HG02973 (cell line): ENCODE measurements around the gene CHD9NB.

Experiments used
- ATAC-seq: cut with Tn5 transposase; IDR thresholded peaks from one replicate; pipeline ENCODE4 v1.9.1; 2021; ENCODE audit warnings: moderate library complexity; ENCODE audit not compliant: unreplicated experiment

Gene CHD9NB

DNA sequence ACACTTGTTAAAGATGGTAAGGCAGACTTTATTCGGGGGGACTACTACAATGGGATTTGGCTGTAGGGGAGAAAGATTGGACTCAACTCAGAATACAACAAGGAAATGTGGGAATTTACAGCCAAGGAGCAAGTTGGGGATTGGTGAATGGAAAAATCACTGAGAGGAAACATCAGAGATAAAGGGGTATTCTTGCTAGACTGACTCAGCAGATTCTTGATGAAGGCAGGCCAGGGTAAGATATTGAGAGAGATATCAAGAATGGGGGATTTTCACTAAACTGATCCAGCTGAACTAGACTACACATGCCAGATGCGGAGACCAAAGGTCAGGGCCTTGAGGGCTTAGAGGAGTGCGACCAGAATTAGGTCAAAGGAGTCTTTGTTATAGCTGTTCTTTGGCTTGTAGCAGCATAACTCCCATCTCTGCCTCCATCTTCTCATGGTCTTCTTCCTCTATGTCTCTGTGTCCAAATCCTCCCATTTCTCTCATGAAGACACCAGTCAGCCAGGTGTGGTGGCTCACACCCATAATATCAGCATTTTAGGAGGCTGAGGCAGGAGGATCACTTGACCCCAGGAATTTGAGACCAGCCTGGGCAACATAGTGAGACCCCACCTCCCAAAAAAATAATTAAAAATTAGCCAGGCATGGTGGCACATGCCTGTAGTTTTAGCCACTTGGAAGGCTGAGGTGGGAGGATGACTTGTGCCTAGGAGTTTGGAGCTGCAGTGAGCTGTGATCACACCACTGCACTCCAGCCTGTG, 17.3 kb downstream of the CHD9NB start:
- no peak for ATAC-seq

- no peak for ATAC-seq
These were observed 18.4 kb downstream of the CHD9NB start for GRCh38 chr16:53034306-53034705.

DNA sequence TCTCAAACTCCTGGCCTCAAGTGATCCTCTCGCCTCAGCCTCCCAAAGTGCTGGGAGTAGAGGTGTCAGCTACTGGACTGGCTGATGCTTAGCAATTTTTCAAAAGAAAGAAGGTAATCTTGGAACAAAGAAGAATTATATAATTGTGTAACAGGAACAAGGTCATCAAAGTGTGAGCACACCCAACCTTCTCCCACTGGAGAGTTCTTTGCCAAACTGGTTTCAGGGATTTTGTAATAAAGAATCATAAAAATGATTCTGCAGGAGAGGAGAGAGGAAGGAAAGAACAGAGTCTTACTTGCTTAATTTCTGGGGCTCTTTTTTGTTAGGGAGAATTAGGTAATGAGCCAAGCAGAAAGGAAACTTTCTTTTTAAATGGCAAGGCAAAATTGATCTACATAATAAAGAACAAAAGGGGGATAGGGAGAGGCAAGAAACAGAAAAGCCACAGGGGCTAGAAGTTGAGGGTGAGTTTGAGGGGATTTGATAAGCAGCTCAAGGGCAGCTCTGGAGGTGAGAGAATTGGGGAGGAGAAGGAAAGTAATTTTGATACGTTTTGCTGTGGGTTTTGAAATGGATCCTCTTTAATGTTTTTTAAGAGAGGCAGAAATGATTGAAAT, 21.3 kb downstream of the CHD9NB start:
- ATAC-seq, result no peak

DNA sequence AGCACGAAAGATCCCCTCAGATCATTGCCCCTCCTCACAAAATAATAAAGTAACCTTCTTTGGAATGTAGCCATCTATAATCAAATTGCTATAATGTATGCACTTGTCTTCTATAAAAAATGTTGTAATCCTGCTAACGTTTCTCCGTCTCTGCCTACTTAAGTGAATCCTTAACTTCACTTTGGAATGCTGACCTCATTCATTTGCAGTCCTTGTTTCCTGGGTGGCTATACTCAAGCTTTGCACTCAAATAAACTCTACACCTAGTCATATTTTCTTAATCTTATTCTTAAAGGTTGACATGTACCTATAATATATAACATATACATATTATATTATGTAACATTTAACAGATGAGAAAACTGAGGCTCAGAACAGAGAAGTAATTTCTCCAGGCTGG, 22.7 kb downstream of the CHD9NB start:
- no peak for ATAC-seq

DNA sequence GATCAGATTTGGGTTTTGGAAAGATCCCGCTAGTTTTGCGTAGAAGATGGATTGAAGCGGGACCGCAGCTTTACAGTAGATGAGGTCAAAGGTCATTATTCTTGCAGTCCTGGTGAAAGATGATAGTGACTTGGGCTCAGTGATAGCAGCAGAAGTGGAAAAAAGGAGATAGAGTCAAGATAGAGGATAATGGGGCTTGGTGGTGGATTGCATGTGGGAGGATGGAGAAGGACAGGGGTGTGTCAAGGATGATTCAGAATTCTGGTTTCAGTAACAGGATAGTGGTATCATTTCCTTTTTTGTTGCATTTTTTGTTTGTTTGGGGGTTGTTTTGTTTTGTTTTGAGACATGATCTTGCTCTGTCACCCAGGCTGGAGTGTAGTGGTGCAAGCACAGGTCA, 28.7 kb downstream of the CHD9NB start:
- ATAC-seq, result peak; percentile 77

- no peak for ATAC-seq
These were observed 30.3 kb downstream of the CHD9NB start for GRCh38 chr16:53022374-53022773.

GRCh38 chr16:53018834-53019416, 33.8 kb downstream of the CHD9NB start:
- ATAC-seq, result no peak

DNA sequence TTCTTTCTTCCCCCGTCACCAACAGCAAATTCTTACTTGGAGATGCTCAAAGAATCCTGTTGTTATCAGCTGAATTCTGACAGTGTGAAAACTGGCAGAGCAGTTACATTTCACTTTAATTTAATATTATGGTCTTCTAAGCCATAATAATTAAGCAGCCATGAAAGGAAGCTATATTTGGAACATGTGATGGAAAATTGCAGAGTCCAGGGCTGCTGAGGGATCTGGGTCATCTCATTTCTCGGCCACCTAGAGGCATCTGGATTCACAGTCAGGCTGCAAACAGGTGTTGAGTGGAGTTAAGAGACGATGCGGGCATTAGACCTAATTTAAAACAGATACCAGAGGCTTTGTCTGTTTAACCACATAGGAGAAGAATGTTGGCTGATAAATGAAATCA, 38.4 kb downstream of the CHD9NB start:
- ATAC-seq, result no peak

DNA sequence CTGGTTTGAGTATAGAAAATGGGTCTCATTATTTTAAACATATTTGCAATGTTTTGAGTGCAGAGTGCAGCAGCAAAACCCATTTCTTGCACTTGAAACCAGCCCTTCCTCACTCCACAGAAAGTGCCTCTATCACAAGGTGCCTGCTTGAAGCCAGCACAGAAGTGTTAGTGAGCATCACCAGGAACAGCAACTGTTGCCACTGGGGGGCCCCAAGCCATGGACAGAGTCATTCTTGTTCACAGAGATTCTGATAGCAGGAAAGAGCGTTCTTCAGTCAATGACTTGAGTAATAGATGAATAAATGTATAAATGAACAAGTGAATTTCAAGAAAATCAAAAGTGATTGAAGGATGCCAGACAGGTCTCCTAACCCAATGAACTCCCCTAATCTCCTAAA, 45.6 kb downstream of the CHD9NB start:
- ATAC-seq, result no peak

DNA sequence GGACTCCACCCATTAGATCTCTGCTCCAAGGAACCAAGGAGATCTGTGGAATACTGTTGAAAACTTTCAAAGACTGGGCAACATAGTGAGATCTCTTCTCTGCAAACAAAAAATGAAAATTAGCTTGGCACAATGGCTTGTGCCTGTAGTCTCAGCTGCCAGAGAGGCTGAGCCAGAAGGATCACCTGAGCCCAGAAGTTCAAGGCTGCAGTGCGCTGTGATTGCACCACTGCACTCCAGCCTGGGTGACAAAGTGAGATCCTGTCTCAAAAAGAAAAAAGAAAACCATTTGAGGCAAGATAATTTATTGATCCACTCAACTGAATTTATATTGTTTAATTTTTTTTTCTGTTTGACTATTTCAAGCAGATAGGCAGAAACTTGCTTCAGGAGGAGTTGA, 54.8 kb downstream of the CHD9NB start:
- ATAC-seq, result no peak

DNA sequence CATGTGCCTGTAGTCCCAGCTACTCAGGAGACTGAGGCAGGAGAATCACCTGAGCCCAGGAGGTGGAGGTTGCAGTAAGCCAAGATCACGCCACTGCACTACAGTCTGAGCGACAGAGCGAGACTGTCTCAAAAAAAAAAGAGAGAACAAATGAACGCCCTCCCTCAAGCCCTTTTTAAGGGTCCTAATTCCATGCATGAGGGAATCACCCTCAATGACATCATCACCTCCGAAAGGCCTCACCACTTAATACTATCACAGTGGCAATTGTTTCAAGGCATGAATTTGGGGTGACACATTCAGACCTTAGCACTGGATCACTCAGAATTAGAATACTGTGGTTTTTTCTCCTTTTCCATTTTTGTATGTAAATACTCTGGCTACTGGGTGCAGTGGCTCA, 57.8 kb downstream of the CHD9NB start:
- no peak for ATAC-seq

DNA sequence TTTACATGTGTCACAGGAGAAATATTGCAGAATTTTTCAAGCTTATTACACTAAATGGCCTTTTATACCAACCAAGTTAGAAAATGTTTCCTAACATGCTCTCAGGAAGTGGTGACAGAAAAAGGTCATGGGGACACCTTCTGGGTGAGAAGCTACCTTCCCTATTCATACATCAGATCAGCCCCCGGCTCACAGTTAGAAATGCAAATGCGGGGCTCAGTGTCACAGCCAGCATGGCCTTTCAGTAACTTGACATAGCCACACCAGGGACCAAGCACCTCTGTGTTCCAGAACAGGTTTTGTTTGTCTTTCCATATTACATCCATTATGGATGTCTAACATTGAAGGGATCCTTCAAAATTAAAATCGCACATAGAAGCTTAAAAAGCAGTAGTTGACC, 59.5 kb downstream of the CHD9NB start:
- no peak for ATAC-seq

DNA sequence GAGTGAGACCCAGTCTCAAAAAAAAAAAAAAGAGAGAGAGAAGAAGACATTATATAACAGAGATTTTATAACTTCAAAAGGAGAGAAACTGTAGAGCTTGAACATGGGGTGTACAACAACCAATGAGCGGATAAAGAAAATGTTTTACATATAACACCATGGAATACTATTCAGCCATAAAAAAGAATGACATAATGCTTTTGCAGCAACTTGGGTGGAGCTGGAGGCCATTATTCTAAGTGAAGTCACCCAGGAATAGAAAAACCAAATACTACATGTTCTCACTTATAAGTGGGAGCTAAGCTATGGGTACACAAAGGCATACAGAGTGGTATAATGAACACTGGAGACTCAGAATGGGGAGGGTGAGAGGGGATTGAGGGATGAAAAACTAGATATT, 61.1 kb downstream of the CHD9NB start:
- ATAC-seq, result no peak
